ENCODE data around the gene STARD7. TPM values are rescaled to one million over a fixed set of nuclear protein-coding genes. Genes with fewer than 3 reads are reported as not detected.
A peak's percentile ranks its signal among the peaks of the same experiment; 100 is the strongest.

Gene STARD7
- total and polyA plus RNA-seq, 9 of the 15 experiments (the other 6 are each of a cell fraction or from before 2014, with no cell fraction given): 90.9 to 196 (median 145) TPM

- TF ChIP-seq TEAD1 (CRISPR knock-in tag; IDR thresholded peaks at IDR 0.05) (no peak), NCOA2 (IDR thresholded peaks at IDR 0.05; ENCODE audit: partially characterized antibody in 2 of 2) (no peak), ATF7 (IDR thresholded peaks at IDR 0.05) (peak; percentile 87), MEF2A (IDR thresholded peaks at IDR 0.05; ENCODE audit: control insufficient read depth, low read depth, low read length) (no peak), E2F8 (IDR thresholded peaks at IDR 0.05; ENCODE audit: low read depth, partially characterized antibody) (no peak), ETV1 (tag; conservative IDR thresholded peaks at IDR 0.05; ENCODE audit: low read depth) (peak; percentile 52; the same call in 1 of the 2 replicates), RBFOX2 (IDR thresholded peaks at IDR 0.05; ENCODE audit: low read depth, low read length) (0 out of 2 replicates have a peak, but pooled peaks have one; percentile 15), HNRNPH1 (optimal IDR thresholded peaks at IDR 0.05; ENCODE audit: low read depth, low read length) (no peak), NFXL1 (CRISPR knock-in tag; IDR thresholded peaks at IDR 0.05) (no peak), C11orf30 (IDR thresholded peaks at IDR 0.05; ENCODE audit: low read depth) (peak; percentile 83), SREBF1 (IDR thresholded peaks at IDR 0.05; ENCODE audit: borderline replicate concordance, low read depth, low read length) (no peak), PBX2 (CRISPR knock-in tag; IDR thresholded peaks at IDR 0.05; ENCODE audit: low read depth) (no peak), PBX2 (tag; conservative IDR thresholded peaks at IDR 0.05; ENCODE audit: low read depth) (no peak), MAZ (CRISPR knock-in tag; conservative IDR thresholded peaks at IDR 0.05 in 1 of 2, IDR thresholded peaks at IDR 0.05 in 1 of 2) (peak in 1 of 2 experiments; percentile 27; a peak in 1 of 4 replicates), FOS (IDR thresholded peaks at IDR 0.05; ENCODE audit: extremely low read depth, insufficient read length) (no peak), EP300 (IDR thresholded peaks at IDR 0.05; ENCODE audit: low read length) (peak; percentile 24; the same call in 1 of the 2 replicates), LEF1 (IDR thresholded peaks at IDR 0.05) (peak; percentile 15; the same call in 1 of the 2 replicates), MLX (CRISPR knock-in tag; conservative IDR thresholded peaks at IDR 0.05) (no peak), L3MBTL2 (IDR thresholded peaks at IDR 0.05) (peak; percentile 53)
Observed at GRCh38 chr2:96245609-96246390, 37.2 kb upstream of the STARD7 start (continued).

All from K562 (cell line).